Keratinocyte (primary cell): Measurements from ENCODE around the gene TSPAN4. TPM values are rescaled to one million over a fixed set of nuclear protein-coding genes. Genes with fewer than 3 reads are reported as not detected.

ENCODE experiments used
- DNase-seq: peaks from one replicate; pipeline ENCODE4 v3.0.0-alpha.2; 2011; ENCODE audit warnings: low read depth, missing footprints, low spot score
- FAIRE-seq: peaks from 2 replicates; lab custom pipeline; 2011; peaks lifted over from hg19 to GRCh38; lab: Jason Lieb, UNC
- H2AFZ ChIP-seq: 2 replicates; pipeline ENCODE4 v1.6.0; 2012; ENCODE audit warnings: low read length, control low read depth, inconsistent platforms; ENCODE audit not compliant: control insufficient read depth
- H3K27ac ChIP-seq: 2 replicates; pipeline ENCODE4 v1.5.1; 2011; ENCODE audit warnings: low read length; ENCODE audit not compliant: control insufficient read depth, insufficient read depth
- H3K27me3 ChIP-seq: 3 replicates; pipeline ENCODE4 v1.6.0; 2011; ENCODE audit warnings: low read length; ENCODE audit not compliant: control insufficient read depth, insufficient read depth; ENCODE audit errors: extremely low read depth
- H3K36me3 ChIP-seq, 2 experiments: 2 replicates in 1 of 2; 3 replicates in 1 of 2; pipeline ENCODE4 v1.5.1; 2011; ENCODE audit warnings: low read length in 2 of 2, mild to moderate bottlenecking in 1 of 2; ENCODE audit not compliant: control insufficient read depth in 2 of 2, insufficient read depth in 2 of 2; ENCODE audit errors: extremely low read depth in 1 of 2
- H3K4me1 ChIP-seq: 3 replicates; pipeline ENCODE4 v1.5.1; 2011; ENCODE audit warnings: low read length; ENCODE audit not compliant: control insufficient read depth, insufficient read depth; ENCODE audit errors: extremely low read depth
- H3K4me2 ChIP-seq: 3 replicates; pipeline ENCODE4 v1.6.0; 2011; ENCODE audit warnings: low read depth, low read length; ENCODE audit not compliant: control insufficient read depth, insufficient read depth; ENCODE audit errors: extremely low read depth
- H3K4me3 ChIP-seq, 3 experiments: fragments of 200-600 bp in 1 of 3; sonication (generic) in 1 of 3; 2 replicates in 2 of 3; 3 replicates in 1 of 3; pipeline ENCODE4 v1.5.1; 2011 to 2016; ENCODE audit warnings: low read length in 3 of 3, mild to moderate bottlenecking in 3 of 3, control low read depth in 2 of 3, inconsistent platforms in 1 of 3, low read depth in 1 of 3, mixed read lengths in 1 of 3, mixed run types in 1 of 3, moderate library complexity in 1 of 3; ENCODE audit not compliant: control insufficient read depth in 2 of 3, insufficient read depth in 2 of 3; ENCODE audit errors: extremely low read depth in 1 of 3
- H3K79me2 ChIP-seq: 2 replicates; pipeline ENCODE4 v1.6.0; 2012; ENCODE audit warnings: low read length; ENCODE audit not compliant: control insufficient read depth, insufficient read depth
- H3K9ac ChIP-seq: 3 replicates; pipeline ENCODE4 v1.6.0; 2011; ENCODE audit warnings: low read length; ENCODE audit not compliant: control insufficient read depth, insufficient read depth; ENCODE audit errors: extremely low read depth
- H3K9me1 ChIP-seq: 3 replicates; pipeline ENCODE4 v1.6.0; 2011; ENCODE audit warnings: low read length; ENCODE audit not compliant: control insufficient read depth, insufficient read depth; ENCODE audit errors: extremely low read depth
- H3K9me3 ChIP-seq: 2 replicates; pipeline ENCODE4 v1.5.1; 2012; ENCODE audit warnings: low read depth, low read length; ENCODE audit not compliant: control insufficient read depth
- H4K20me1 ChIP-seq: 3 replicates; pipeline ENCODE4 v1.6.0; 2011; ENCODE audit warnings: low read length; ENCODE audit not compliant: control insufficient read depth, insufficient read depth; ENCODE audit errors: extremely low read depth
- CTCF ChIP-seq, 3 experiments: IDR thresholded peaks in 1 of 3; conservative IDR thresholded peaks in 1 of 3; optimal IDR thresholded peaks in 1 of 3; 2 replicates in 2 of 3; 3 replicates in 1 of 3; pipeline versions ENCODE3 to v1.5.1; 2011; ENCODE audit warnings: low read length in 3 of 3, mild to moderate bottlenecking in 3 of 3, moderate library complexity in 2 of 3, control low read depth in 1 of 3, inconsistent platforms in 1 of 3; ENCODE audit not compliant: insufficient read depth in 2 of 3; ENCODE audit errors: extremely low read depth in 1 of 3
- EZH2 ChIP-seq: IDR thresholded peaks from one replicate; pipeline ENCODE4 v1.6.1; 2012; ENCODE audit warnings: inconsistent platforms, mild to moderate bottlenecking, low read length, moderate library complexity
- dilution Hi-C: fragments of 300-500 bp; cut with MboI; formaldehyde crosslinking; loops from one replicate; pipeline ENCODE4 v1.7.0; 2020; ENCODE audit warnings: low sequenced_read_pairs; ENCODE audit not compliant: extremely low pct_ligation_motif_present
- polyA plus RNA-seq, 5 experiments: library from polyadenylated mRNA; depleted of rRNA in 3 of 5; stranded (reverse) in 3 of 5; stranded (forward) in 1 of 5; unstranded in 1 of 5; fragments of >200 nt; gene quantifications; 1 replicate in 1 of 5; 2 replicates in 3 of 5; 3 replicates in 1 of 5; pipeline versions ENCODE4 v1.2.1 to v1.2.3, GENCODE V29; 2011 to 2012; ENCODE audit warnings: missing spikeins in 2 of 5, low read depth in 1 of 5, low replicate concordance in 1 of 5

Gene TSPAN4
- polyA plus RNA-seq, 1 donor (not counting 4 experiments of a cell fraction or from before 2014, with no cell fraction given), result 42.1 TPM

GRCh38 chr11:825366-826226 is 17.1 kb upstream of the TSPAN4 start:
- Histone ChIP-seq H3K9me3 (no peaks in the 10 kb centered on the region), H3K9me1 (peaks cover 7% of the 10 kb centered on the region), H3K4me2 (no peak overlapping the region), H3K36me3 (peaks cover 0 to 8% of the 10 kb centered on the region in 2 experiments), H3K27me3 (peaks cover 43% of the 10 kb centered on the region), H3K4me3 (no peak overlapping the region), H3K9ac (no peak overlapping the region), H3K4me1 (peaks cover 30% of the 10 kb centered on the region), H2AFZ (no peak overlapping the region), H3K79me2 (peaks cover 6% of the 10 kb centered on the region), H4K20me1 (no peaks in the 10 kb centered on the region), H3K27ac (no peak overlapping the region)
- TF ChIP-seq CTCF (optimal IDR thresholded peaks at IDR 0.05 in 1 of 3, IDR thresholded peaks at IDR 0.05 in 1 of 3, conservative IDR thresholded peaks at IDR 0.05 in 1 of 3; ENCODE audit: extremely low read depth in 1 of 3, insufficient read depth in 2 of 3, low read length in 3 of 3) (no peak), EZH2 (no peak)
- dilution Hi-C loops, result no loop called here
- DNase-seq (no peak), FAIRE-seq (no peak)

DNA sequence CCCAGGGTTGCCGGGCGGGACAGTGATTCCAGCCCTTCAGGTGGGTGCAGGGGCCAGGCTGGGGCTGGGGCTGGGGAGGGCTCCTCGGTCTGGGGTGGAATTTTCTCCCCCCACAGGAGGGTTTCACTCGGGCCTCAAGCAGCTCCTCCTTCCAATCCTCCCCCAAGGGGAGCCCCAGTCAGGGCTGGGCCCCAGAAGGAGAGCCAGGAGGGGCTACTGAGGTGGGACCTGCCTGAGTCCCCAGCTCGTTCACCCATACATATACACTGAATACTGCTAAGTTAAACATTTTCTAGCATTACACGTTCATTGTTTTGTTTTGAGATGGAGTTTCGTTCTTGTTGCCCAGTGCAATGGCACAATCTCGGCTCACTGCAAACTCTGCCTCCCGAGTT is 16.4 kb upstream of the TSPAN4 start:
- FAIRE-seq (no peak), DNase-seq (no peak)
- no peaks in the 10 kb centered on the region for H4K20me1 ChIP-seq
- no peaks in the 10 kb centered on the region for H3K9me3 ChIP-seq
- dilution Hi-C loops, result no loop called here
- peaks cover 26% of the 10 kb centered on the region for H3K4me1 ChIP-seq
- peaks cover under 1% of the 10 kb centered on the region for H3K79me2 ChIP-seq
- H3K4me3 ChIP-seq, result no peak overlapping the region
- peaks cover 50% of the 10 kb centered on the region for H3K27me3 ChIP-seq
- H3K4me2 ChIP-seq, result no peak overlapping the region
- no peak overlapping the region for H3K27ac ChIP-seq
- H3K9me1 ChIP-seq, result peaks cover under 1% of the 10 kb centered on the region
- TF ChIP-seq CTCF (optimal IDR thresholded peaks at IDR 0.05 in 1 of 3, IDR thresholded peaks at IDR 0.05 in 1 of 3, conservative IDR thresholded peaks at IDR 0.05 in 1 of 3; ENCODE audit: extremely low read depth in 1 of 3, insufficient read depth in 2 of 3, low read length in 3 of 3), result no peak
- TF ChIP-seq EZH2, result no peak
- peaks cover 0 to 8% of the 10 kb centered on the region in 2 experiments for H3K36me3 ChIP-seq
- no peak overlapping the region for H3K9ac ChIP-seq
- H2AFZ ChIP-seq, result no peak overlapping the region
